Putamen (tissue), 1 donor: Measurements from ENCODE around the gene LOXL1.

ENCODE experiments used
- DNase-seq: peaks from one replicate; pipeline ENCODE4 v3.0.0-alpha.2; 2016; ENCODE audit warnings: low spot score

Gene LOXL1

DNA sequence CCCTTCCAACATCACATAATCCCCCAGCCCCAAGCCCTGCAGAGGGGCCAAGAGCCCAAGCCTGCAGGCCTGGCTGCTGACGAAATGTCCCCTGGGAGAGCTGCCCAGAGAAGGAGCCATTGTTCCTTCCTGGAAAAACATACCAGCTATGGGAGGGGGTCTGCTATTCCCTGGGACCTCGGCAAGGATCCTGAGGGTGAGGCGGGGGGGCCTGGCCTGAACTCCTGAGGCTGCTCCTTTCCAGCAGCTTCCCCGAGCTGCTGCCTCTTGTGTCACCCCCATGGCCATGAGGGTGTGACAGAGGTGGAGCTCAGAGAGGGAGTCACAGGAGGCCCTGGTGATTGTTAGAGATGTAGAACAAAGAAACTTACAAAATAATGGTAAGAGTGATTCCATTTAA is 12.9 kb downstream of the LOXL1 start:
- no peak for DNase-seq

DNA sequence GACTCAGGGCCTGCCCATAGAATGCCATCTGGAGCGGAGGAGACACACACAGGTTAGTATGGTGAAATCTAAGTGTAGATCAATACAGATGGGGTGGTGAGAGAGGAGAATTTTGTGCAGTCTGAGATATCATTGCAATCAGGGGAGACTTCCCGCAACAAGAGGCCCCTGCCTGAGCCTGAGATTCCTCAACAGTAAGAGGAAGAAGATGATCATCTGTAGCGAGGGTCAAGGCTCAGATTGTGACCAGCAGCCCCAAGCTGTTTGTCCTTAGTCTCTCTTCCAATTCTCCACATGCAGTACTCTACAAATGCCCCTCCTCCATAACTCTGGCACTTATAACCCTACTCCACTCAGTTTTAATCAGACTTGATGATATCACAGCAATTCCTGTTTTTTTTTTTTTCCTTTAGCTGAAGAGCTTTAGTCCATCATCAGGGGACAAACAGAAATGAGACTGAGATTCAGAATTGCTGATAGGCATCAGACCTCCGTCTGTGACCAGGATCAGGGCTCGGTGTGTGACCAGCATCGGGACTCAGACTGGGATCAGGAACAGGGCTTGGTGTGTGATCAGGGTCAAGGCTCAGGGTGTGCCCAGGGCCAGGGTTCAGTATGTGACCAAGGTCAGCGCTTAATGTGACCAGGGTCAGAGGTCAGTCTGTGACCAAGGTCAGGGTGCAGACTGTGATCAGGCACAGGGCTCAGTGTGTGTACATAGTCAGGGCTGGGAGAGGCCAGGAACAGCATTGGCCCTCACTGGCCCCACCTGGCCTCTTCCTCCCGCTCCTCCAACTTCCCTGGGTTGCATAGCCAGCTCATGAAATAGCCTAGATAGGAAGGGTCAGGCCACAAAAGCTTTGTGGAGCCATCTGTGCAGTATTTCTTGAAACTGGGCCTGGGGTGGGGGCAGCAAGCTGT is 14.1 kb downstream of the LOXL1 start:
- DNase-seq = no peak

DNA sequence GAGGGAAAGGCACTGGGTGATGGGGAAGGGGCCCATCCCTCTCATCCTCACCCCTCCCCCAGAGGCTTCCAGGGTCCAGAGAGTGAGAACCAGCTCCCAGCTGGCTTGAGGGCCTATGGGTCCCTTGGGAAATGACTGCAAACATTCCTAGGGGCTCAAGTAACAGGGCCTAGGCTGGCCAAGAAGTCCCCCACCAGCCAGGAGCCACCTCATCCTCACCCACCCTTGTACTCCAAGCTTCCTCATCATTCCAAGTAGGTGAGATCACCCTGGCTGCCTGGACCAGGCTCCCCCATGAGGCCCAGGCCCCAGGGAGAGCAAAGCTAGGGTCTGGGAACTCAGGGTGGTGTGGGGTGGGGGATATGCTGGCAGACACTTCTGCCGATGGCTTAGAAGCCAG is 14.8 kb downstream of the LOXL1 start:
- no peak for DNase-seq

DNA sequence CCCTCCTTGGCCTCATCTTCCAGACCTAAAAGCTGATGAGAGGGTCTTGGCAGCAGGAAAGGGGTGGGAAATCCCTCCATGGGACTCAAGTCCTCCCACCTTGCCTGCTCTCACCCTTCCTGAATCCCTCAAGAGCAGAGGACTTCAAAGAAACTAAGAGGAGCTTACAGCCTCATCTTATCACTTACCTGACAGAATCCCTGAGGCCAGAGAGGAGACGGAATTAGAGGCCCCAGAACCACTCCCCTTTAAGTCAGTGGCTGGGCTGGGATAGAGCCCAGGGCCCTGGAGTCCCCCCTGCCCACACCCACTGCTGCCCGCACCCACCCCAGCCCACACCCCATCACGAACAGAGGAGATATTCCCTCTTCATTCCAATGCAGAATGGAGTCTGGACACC is 15.2 kb downstream of the LOXL1 start:
- no peak for DNase-seq

DNA sequence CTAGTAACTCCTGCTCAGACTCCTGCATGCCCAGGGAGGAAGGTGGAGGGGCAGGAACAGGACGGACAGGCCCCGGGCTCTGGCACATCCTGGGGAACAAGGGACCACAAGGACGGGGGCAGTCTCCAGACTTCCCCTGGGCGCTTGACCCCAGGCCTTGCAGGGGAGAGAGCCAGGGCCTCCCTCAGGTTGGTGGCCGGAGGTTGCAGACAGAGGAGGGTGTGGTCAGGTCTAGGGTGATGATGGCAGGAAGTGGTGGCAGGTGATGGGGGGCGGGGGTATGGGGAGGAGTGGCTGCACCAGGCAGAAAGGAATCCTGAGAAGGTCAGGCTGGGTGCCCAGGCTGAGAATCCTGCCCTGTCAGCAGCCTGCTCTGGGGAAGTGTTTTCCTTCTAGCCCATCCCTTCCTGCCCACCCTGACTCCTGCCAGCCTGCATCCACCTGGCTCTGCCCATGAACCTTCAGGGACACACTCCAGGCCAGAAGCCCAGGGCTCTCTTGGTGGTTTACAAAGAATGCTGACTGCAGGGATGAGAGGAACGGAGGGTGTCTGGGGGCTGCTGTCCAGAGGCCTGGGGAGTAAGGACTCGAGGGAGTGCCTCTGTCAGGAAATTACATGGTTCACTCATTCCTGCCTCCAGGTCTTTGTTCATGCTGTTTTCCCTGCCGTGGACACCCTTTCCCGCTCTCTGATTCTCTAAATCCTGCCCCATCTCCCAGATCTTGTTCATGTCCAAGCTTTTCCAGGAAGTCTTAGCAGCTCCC is 15.8 kb downstream of the LOXL1 start:
- DNase-seq = no peak

DNA sequence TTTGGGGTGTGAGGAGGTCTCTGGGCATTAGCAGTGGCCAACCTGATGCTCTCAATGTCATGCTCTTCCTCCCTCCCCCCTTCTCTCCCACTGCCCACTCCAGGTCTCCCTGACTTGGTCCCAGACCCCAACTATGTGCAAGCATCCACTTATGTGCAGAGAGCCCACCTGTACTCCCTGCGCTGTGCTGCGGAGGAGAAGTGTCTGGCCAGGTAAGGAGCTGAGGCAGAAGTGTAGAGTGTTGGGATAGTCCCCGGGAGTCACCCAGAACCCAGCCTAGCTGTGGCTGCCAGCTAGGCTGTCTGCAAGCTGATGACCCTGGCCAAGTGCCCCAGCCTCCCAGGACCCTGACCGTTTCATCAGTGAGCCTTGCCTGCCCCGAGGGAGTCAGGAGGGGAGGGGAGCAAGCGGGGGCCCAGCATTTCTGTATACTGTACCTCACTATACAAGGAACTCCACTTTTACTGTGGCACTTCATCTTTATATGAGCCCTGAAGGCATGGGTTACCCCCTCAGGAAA is 16.5 kb downstream of the LOXL1 start:
- no peak for DNase-seq

DNA sequence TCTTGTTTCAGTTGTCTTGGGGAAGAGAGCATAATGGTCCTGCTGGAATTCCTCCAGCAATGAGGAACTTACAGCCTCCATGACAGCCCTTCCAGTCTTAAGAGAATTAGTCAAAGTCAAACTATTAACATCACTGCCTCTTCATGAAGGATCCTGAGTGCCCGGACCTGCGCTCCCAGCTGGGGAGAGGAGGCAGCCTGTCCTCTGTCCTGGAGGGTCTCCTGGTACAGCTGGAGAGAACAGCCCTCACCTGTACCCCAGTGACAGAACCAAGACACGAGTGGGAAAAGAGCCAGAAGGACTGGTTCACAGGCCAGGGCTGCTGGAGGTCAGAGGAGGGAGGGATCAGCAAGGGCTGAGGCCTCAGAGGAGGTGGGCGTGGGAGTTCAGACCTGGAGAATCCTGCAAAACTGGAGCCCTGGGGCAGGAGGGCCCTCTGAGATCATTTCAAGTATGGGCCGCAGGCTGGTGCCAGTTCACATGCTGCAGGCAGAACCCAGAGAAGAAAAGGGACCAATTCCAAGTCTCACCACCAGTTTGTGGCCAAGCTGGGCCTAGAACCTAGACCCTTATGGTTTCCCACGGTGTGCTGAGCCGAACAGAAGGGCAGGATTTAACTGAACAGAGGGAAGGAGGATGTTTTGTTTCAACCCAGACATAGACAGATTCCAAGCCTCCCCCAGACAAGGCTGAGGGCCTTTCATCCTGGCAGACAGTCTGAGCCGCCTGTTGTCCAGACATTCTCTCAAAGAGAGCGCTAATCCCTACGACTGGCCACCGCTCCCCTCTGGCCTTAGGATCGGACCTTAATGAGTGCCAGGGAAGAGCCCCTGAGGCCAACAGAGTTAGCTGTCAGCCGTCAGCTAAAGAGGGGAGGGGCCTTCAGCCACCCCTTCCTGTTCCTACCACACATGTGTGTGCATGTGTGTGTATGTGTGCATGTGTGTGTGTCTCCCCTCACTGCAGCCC is 18.2 kb downstream of the LOXL1 start:
- no peak for DNase-seq

DNA sequence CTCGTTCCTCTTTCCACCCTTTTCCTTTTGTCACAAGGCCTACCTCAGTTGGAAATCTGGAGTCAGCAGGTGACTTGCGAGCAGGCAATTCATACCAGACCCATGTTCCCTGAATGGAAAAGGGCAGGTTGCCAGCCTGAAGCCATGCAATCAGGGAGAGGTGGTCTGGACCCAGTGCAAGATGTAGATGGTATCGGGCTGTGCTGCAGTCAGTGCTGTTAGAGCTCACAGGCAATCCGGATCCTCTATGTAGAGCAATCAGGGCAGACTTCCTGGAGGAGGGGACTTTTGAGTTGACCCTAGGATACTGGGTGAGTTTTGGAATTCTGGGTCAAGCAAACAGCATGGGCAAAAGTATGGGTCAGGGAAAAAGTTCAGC is 18.9 kb downstream of the LOXL1 start:
- no peak for DNase-seq

DNA sequence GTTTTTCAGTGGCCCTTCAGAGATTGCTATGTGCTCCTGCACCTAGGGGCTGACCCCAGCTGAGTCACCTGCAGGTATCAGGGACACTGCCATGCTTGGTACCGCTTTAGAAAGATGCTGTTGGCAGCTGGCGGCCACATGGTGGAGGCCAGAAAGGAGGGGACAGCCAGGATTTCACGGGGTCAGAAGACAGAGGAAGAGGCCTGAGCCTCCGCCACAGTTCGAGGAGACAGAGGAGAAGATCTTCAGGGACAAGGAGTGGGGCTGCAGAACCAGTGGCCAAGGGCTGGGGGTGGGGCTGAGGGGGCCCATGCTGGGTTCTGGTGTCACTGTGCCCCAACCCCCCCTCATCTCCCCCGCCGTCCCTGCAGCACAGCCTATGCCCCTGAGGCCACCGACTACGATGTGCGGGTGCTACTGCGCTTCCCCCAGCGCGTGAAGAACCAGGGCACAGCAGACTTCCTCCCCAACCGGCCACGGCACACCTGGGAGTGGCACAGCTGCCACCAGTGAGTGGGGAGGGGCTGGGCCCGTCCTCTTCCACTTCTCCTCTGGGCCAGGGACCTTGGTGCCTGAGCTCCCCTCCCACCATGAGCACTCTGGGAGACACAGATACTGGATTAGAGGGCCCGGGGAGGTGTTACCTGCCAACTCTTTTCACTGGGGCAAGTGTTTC is 19.9 kb downstream of the LOXL1 start:
- no peak for DNase-seq

DNA sequence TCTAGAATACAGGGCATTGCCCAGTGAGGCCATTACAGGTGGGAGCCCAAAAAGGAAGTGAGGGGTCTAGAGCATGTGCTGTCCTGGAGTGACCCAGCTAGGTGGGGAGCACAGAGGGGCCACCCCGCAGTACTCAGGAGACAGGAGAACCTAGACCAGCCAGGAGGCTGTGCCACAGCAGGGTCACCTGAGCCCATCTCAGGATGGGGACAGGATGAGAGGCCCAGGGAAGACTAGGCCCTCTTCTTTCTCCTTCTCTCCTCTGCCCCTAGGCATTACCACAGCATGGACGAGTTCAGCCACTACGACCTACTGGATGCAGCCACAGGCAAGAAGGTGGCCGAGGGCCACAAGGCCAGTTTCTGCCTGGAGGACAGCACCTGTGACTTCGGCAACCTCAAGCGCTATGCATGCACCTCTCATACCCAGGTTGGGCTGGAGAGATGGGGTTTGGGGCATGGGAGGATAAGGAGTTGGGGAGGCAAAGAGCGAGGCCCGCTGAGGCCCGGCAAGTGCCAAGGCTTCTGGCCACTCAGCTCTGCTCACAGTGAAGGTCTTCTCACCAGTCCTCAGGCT is 20.6 kb downstream of the LOXL1 start:
- no peak for DNase-seq

DNA sequence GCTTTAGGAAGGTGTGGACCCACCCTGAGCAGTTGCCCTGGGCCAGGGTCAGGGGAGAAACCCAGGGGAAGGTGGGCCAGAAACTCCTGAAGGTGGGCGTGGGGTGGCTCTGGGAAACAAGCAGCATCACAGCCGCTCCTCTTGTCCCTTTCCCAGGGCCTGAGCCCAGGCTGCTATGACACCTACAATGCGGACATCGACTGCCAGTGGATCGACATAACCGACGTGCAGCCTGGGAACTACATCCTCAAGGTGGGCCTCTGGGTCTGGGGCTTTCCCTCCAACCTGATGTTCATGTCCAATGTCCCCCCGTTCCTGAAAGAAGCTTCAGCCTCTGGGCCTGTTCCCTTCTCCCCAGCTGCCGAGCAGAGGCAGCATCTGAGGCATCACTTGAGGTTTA is 21.4 kb downstream of the LOXL1 start:
- DNase-seq = no peak

DNA sequence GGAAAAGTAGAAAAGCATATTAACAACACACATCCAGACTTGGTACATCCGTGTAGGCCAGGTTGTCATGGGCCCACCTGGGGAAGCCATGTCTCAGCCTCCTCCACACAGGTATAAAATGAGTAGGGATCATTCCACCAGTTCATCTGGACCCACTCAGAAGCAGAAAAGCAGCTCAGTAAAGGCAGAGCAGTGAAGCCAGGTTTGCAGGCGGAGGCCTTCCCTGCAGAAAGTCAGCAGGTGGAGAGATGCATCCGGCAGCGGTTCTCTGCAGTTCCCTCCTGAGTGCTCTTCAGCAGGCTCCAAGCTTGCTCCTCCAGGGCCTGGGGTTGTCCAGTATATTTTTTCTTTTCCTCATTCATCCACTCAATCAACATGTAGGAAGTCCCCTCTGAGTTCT is 22.1 kb downstream of the LOXL1 start:
- DNase-seq = no peak

DNA sequence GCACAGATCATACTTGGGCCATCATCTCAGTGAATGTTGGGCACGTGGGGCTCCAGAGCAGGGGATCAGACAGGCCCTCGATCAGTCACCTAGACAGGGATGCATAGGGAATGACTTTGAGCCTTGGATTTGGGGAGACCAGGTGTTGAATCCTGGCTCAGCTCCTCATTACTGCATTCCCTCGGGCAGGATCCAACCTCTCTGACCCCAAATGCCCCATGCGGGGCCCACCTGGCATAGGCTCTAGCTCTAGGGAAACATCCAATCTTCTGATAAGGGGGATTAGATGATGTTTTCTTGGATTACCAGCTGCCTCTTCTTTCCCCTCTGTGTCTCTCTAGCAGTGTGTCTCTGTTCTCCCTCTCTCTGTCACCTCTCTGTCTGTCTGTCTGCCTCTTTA is 22.7 kb downstream of the LOXL1 start:
- DNase-seq = no peak

DNA sequence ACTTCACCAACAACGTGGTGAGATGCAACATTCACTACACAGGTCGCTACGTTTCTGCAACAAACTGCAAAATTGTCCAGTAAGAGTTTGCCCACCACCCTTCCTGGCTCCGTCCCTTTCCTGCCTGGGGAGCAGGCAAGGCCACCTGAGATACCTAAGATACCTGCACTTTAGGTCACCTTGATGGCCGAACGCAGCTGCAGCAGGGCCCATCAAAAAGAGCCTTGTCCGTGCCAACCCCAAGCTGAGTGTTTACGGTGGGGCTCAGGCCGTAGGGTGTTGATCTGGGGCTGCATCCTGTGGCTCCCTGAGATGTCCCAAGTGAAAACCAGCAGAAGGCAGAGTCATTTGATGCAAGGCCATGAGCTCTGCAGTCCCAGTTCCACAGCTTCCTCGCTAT is 23.2 kb downstream of the LOXL1 start:
- no peak for DNase-seq

DNA sequence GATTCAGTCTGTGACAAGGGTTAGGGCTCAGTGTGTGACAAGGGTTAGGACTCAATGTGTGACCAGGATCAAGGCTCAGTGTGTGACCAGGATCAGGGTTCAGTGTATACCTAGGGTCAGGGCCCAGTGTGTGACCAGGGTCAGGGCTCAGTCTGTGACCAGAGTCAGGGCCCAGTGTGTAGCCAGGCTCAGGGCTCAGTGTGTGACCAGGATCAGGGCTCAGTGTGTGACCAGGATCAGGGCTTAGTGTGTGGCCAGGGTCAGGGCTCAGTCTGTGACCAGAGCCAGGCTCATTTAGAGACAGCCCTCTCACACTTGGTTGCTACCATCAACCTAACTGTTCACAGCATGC is 24.2 kb downstream of the LOXL1 start:
- DNase-seq = no peak

DNA sequence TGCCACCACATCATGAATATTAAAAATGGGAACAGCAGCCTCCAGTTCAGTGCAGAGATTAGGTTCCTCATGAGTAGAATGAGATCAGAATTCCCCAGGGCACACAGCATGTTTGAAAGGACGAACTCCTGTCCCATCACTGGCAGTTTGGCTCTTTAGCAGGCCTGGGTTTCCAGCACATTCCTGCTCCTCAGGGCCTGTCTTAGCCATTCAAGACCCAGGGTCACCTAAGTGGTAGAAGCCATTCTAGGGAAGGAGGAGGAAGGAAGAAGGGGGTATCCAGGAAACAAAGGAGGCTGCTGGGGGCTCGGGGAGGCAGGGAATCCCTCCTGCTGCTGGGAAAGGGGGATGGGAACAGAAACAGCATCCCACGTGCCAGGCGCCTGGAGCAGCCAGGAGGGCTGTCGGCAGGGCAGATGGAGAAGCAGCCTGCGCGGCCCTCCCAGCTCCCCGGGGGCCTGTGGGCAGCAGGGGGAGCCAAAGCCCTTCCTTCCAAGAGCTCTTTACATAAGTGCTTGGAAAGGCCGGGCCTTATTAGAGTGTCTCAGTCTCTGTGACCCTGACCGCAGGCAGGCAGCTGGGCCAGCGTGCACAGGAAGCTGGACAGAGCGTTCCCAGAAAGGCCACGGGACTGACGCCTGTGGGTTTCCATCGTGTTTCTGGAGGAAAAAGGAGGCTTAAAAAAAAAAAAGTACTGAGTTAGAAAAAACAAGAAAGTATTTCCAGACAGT is 24.7 kb downstream of the LOXL1 start:
- DNase-seq = peak; percentile 80

DNA sequence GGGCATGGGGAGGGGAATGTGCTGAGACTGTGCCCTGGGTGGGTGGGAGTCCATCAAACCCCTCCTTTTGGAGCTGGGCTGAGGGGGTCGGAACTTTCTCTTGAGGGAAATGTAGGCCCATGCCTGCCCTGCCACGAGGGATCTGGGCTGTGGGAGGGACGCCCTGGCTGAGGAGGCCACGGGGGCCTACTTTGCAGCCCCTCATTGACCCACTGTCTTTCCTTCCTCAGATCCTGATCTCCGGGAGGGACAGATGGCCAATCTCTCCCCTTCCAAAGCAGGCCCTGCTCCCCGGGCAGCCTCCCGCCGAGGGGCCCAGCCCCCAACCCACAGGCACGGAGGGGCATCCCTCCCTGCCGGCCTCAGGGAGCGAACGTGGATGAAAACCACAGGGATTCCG is 25.3 kb downstream of the LOXL1 start:
- no peak for DNase-seq

DNA sequence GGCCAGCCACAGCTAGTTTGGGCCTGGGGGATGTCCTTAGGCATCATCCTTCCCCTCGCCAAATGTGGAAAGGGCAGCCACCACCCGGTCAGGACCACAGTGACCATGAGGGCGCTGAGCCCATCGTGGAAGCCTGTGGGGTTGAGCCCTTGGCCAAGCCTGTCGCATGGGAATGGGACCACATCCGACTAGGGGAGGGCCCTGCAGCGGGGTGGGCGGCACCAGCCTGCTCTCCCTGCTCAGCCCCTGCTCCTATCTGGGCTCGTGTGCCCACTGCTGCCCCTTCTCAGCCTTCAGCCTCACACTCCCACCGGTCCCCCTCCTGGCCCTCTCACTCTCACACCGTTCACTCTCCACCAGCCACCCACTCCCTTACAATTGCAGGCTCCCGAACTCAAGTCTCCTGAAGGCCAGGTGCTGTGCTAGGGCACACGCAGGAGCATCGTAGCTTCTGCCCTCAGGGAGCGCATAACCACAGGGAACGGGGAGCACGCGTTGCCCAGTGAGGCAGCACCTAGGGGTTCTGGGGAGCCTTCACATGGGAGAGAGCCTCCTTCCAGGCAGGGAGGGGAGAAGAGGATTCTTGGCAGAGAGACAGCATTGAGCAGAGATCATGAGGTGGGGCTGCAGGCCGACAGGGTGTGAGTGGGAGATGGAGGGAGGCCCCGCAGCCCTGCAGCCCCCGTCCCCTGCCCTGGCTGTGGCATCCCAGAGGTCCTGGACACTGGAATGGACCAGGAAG is 26.1 kb downstream of the LOXL1 start:
- DNase-seq = no peak

DNA sequence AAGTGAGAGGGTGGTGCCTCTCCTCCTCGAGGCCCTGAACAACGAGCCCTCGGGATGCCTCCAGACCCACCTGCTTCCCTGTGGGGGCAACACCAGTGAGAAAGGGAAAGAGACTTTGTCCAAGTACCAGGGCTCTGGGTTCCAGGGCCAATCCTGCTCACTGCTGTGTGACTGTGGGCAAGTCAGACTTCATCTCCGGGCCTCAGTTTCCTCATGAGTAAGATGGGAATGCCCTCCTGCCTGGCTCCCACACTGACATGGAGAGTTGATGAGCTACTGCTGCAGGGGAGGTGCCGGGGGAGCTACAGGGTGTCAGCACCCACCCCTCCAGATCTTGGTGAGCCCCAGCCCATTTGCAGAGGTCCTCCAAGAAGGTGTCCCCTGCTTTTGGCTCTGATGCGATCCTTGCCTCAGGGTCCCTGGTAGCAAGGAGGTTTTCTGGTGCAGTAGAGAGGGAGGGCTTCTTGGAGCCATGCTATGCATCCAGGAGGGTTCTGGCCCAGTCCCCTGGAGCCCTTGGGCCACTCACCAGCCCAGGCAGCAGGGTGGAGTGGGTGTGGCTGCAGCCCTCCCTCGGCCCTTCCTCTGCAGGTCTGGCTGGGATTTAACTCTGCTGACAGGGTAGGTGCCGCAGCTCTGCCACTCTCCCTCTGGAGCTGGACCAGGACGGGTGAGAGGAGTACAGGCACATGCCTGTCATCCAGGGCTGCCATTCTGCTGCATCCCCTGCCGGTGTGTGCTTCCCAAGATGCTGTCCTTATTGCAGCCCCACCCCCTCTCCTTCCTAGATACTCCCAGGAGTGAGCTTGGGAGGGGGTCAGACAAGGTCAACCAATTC is 26.9 kb downstream of the LOXL1 start:
- DNase-seq = no peak
